ENCODE data around the gene CLEC1A.
A peak's percentile ranks its signal among the peaks of the same experiment; 100 is the strongest.

Gene CLEC1A

GRCh38 chr12:10132850-10133370 is 34.1 kb upstream of the CLEC1A start:
- H3K4me3 ChIP-seq = no peak overlapping the region
- H3K27ac ChIP-seq = no peak overlapping the region
- DNase-seq (ENCODE audit: low spot score) = no peak
- no peak for TF ChIP-seq CTCF (IDR thresholded peaks at IDR 0.05)

GRCh38 chr12:10131111-10131690 is 32.4 kb upstream of the CLEC1A start:
- TF ChIP-seq CTCF (IDR thresholded peaks at IDR 0.05) = no peak
- Histone ChIP-seq H3K4me3 (no peak overlapping the region), H3K27ac (peak overlapping the region in 1 of 2 donors; percentile 3)
- DNase-seq (ENCODE audit: low spot score) = no peak

GRCh38 chr12:10130042-10130441 is 31.3 kb upstream of the CLEC1A start, which contains the start of gene CLEC7A:
Gene CLEC7A, minus strand, starts transcription at chr12:10130199. Its CDS starts 117 bp downstream, at chr12:10130082.
- H3K27ac ChIP-seq = peak within 1 kb of the TSS in 1 of 2 donors; percentile 56
- DNase-seq (ENCODE audit: low spot score) = no peak
- peak within 1 kb of the TSS; percentile 19 for H3K4me3 ChIP-seq

DNA sequence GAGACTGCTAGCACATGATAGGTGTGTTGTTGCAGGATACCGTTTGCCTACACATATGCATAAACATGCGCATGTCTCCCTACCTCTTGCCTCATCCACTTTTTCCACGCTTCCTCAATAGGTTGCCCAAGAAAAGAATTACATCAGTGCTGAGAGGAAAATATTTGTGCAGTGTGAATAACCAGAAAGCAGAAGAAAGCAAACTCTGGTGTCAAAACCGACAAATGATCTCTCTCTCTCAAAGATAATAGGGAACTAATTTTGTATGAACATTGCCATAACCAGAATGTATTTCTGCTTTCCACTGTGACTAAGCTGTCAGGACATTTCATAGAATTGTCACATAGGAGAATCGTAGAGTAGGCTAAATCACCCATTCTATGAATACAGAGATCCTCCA is 29.9 kb upstream of the CLEC1A start:
- TF ChIP-seq CTCF (IDR thresholded peaks at IDR 0.05) = no peak
- Histone ChIP-seq H3K27ac (peak overlapping the region in 1 of 2 donors; percentile 66), H3K4me3 (peak overlapping the region; percentile 44)
- DNase-seq (ENCODE audit: low spot score) = no peak

More at GRCh38 chr12:10130042-10130441, 31.3 kb upstream of the CLEC1A start, which contains the start of gene CLEC7A:
- no peak for TF ChIP-seq CTCF (IDR thresholded peaks at IDR 0.05)

- TF ChIP-seq CTCF (IDR thresholded peaks at IDR 0.05) = no peak
- H3K27ac ChIP-seq = no peak overlapping the region
- no peak for DNase-seq (ENCODE audit: low spot score)
Observed at GRCh38 chr12:10126413-10126812, 27.6 kb upstream of the CLEC1A start.

DNA sequence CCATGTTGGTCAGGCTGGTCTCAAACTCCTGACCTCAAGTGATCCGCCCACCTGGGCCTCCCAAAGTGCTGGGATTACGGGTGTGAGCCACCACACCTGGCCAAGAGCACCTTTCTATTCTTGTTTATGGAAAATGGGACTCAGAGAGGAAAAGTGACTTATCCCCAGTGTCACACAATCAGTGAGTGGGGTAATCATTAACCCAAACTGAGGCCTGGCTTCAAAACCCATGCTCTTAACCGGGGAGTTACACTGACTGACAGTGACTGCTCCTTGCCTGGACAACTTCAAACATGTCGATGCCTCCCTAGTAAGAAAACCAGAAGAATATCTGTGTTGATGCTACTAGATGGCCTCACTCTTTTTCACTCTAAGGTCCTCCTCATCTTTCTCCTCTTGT is 23.9 kb upstream of the CLEC1A start:
- TF ChIP-seq CTCF (IDR thresholded peaks at IDR 0.05) = no peak
- no peak overlapping the region for H3K4me3 ChIP-seq
- DNase-seq (ENCODE audit: low spot score) = no peak
- H3K27ac ChIP-seq = no peak overlapping the region

More at GRCh38 chr12:10126413-10126812, 27.6 kb upstream of the CLEC1A start:
- no peak overlapping the region for H3K4me3 ChIP-seq

- no peak for DNase-seq (ENCODE audit: low spot score)
- no peak for TF ChIP-seq CTCF (IDR thresholded peaks at IDR 0.05)
- Histone ChIP-seq H3K4me3 (no peak overlapping the region), H3K27ac (no peak overlapping the region)
Observed at GRCh38 chr12:10121278-10121677, 22.5 kb upstream of the CLEC1A start.
